Measurements from ENCODE around the gene SOS1.

SOS1 gene

DNA sequence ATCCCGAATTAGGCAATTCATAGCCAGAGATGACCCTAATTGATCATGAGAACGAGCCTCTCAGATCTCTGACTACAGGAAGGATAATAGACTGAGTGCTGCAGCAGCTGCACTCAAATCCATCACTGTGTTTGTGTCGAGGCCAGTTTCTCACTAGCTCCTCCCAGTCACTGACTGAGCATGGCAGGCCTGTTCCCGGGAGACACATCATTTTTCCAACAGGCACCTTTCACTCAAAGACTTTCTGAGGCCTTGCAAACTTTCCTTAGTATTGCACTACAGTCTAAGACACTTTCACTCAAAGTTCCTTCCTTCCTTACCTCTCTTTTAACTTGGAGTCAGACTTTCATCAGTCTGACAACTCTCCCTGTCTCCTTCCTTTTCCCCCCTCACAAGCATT is 13.7 kb downstream of the SOS1 start:
- H3K27me3 ChIP-seq = no peaks in the 10 kb centered on the region
- H3K4me1 ChIP-seq = peaks cover 8% of the 10 kb centered on the region
- DNase-seq = peak; percentile 77
- TF ChIP-seq, protein P1, sequence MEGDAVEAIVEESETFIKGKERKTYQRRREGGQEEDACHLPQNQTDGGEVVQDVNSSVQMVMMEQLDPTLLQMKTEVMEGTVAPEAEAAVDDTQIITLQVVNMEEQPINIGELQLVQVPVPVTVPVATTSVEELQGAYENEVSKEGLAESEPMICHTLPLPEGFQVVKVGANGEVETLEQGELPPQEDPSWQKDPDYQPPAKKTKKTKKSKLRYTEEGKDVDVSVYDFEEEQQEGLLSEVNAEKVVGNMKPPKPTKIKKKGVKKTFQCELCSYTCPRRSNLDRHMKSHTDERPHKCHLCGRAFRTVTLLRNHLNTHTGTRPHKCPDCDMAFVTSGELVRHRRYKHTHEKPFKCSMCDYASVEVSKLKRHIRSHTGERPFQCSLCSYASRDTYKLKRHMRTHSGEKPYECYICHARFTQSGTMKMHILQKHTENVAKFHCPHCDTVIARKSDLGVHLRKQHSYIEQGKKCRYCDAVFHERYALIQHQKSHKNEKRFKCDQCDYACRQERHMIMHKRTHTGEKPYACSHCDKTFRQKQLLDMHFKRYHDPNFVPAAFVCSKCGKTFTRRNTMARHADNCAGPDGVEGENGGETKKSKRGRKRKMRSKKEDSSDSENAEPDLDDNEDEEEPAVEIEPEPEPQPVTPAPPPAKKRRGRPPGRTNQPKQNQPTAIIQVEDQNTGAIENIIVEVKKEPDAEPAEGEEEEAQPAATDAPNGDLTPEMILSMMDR (IDR thresholded peaks at IDR 0.05; ENCODE audit: low read depth, low read length) = no peak
- no peaks in the 10 kb centered on the region for H3K36me3 ChIP-seq
- peak overlapping the region; percentile 12; the same call in 1 of the 2 replicates for H3K4me3 ChIP-seq (ENCODE audit: low read depth, low read length)
- H3K9me3 ChIP-seq = no peaks in the 10 kb centered on the region

DNA sequence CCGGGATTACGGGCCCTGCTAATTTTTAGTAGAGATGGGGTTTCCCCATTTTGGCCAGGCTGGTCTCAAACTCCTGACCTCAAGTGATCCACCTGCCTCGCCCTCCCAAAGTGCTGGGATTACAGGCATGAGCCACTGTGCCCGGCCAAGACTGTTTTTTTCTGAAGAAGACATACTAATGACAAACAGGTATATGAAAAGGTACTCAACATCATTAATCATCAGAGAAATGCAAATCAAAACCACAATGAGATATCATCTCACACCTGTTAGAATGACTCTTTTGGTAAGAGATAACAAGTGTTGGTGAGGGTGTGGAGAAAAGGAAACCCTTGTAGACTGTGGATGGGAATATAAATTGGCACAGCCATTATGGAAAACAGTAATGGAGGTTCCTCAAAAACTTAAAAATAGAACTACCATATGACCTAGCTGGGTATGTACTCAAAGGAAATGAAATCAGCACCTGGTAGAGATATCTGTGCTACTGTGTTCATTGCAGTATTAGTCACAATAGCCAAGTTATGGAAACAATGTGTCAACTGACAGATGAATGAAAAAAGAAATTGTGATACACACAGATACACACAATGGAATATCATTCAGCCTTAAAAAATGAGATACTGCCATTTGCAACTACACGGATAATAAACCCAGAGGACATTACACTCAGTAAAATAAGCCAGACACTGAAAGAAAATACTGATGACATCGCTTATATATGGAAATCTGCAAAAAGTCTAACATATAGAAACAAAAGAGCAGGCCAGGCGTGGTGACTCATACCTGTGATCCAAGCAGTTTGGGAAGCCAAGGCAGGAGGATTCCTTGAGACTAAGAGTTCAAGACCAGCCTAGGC is 20.8 kb downstream of the SOS1 start:
- no peaks in the 10 kb centered on the region for H3K4me1 ChIP-seq
- no peak overlapping the region for H3K4me3 ChIP-seq (ENCODE audit: low read depth, low read length)
- no peak for DNase-seq
- H3K36me3 ChIP-seq = no peaks in the 10 kb centered on the region
- no peaks in the 10 kb centered on the region for H3K9me3 ChIP-seq
- TF ChIP-seq, protein P1 (IDR thresholded peaks at IDR 0.05; ENCODE audit: low read depth, low read length) = no peak
- H3K27me3 ChIP-seq = no peaks in the 10 kb centered on the region

DNA sequence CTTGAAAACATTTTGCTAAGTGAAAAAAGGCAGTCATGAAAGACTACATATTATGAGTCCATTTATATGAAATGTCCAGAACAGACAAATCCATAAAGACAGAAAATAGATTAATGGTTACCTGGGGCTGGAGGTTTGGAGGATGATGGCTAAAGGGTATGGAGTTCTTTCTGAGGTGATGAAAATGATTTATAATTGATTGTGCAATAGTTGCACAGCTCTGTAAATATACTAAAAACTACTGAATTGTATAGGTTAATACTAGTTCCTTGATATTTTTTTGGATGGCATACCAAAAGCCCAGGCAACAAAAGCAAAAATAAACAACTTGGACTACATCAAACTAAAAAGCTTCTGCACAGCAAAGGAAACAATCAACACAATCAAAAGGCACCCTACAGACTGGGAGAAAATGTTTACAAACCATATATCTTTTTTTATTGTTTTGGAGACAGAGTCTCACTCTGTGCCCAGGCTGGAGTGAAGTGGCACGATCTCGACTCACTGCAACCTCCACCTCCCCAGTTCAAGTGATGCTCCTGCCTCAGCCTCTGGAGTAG is 21.5 kb downstream of the SOS1 start:
- no peaks in the 10 kb centered on the region for H3K27me3 ChIP-seq
- H3K4me1 ChIP-seq = no peaks in the 10 kb centered on the region
- H3K4me3 ChIP-seq (ENCODE audit: low read depth, low read length) = no peak overlapping the region
- DNase-seq = no peak
- H3K9me3 ChIP-seq = no peaks in the 10 kb centered on the region
- no peaks in the 10 kb centered on the region for H3K36me3 ChIP-seq
- TF ChIP-seq, protein P1 (IDR thresholded peaks at IDR 0.05; ENCODE audit: low read depth, low read length) = no peak

DNA sequence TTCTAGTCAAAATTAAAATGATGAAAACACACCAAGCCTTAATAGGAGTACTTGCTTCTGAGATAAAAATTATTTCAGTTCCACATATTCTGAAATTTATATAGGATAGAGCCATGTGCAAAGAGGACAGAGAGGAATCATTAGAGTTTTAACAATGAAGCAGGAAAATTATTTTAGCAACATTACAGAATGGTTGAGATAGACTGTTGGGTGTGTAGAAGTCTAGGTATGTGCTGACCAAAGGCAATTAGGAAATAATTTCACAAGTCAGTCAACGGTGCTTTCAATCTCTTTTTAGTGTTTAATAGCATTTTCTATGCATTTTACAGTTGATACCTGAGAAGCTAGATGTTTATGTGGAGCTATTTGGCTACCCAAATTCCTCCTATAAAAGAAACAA is 25.2 kb downstream of the SOS1 start:
- Histone ChIP-seq H3K9me3 (no peaks in the 10 kb centered on the region), H3K4me1 (peaks cover 8% of the 10 kb centered on the region), H3K36me3 (no peaks in the 10 kb centered on the region), H3K27me3 (no peaks in the 10 kb centered on the region), H3K4me3 (ENCODE audit: low read depth, low read length) (no peak overlapping the region)
- TF ChIP-seq, protein P1 (IDR thresholded peaks at IDR 0.05; ENCODE audit: low read depth, low read length) = no peak
- DNase-seq = no peak

DNA sequence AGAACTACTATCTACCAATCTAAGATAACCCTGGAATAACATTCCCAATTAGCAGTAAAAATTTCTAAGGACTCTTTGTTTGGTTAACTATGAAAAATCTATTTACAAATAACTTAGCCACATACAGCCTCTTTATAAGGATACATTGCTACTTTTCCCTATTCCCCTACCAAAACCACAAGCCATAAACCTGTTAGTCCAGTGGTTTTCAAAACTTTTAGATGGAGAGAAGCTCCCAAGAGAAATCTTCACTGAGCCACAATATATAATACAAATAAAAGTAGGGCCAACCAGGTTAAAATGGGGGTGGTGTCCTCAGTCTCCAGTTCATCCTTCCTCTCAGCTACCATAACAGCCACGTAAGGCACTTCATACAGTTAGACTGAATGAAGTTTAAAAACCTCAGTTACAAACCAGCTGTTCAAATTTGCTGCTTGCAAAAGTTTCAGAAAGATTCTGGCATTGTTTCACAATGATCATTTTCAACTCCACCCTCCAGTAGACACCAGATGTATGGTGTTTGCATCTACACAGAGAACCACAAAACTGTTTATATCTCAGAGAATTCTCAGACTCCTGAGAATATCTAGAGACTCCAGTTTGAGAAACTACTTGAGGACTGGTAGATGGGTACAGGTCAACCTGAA is 26.0 kb downstream of the SOS1 start:
- Histone ChIP-seq H3K9me3 (no peaks in the 10 kb centered on the region), H3K4me3 (ENCODE audit: low read depth, low read length) (no peak overlapping the region), H3K4me1 (peaks cover 8% of the 10 kb centered on the region), H3K36me3 (no peaks in the 10 kb centered on the region), H3K27me3 (no peaks in the 10 kb centered on the region)
- no peak for DNase-seq
- TF ChIP-seq, protein P1 (IDR thresholded peaks at IDR 0.05; ENCODE audit: low read depth, low read length) = no peak

All from BE2C (cell line).